ENCODE data around the gene UPF1. TPM values are rescaled to one million over a fixed set of nuclear protein-coding genes. Genes with fewer than 3 reads are reported as not detected.

Gene UPF1
- polyA plus RNA-seq, 5 donors: 34.0 to 58.4 (median 52.9) TPM

- no peak for DNase-seq
Observed at GRCh38 chr19:18868380-18869022, 36.7 kb downstream of the UPF1 start.

- DNase-seq: no peak
Observed at GRCh38 chr19:18869023-18869618, 37.4 kb downstream of the UPF1 start.

- no peak for DNase-seq
Observed at GRCh38 chr19:18869781-18870530, 38.2 kb downstream of the UPF1 start.

GRCh38 chr19:18870531-18871172 is 38.9 kb downstream of the UPF1 start:
- DNase-seq: no peak

GRCh38 chr19:18871543-18871942 is 39.8 kb downstream of the UPF1 start:
- no peak for DNase-seq

GRCh38 chr19:18875726-18876125 is 44.0 kb downstream of the UPF1 start:
- no peak for DNase-seq

- no peak for DNase-seq
Observed at GRCh38 chr19:18876865-18877264, 45.1 kb downstream of the UPF1 start.

- DNase-seq: no peak
Observed at GRCh38 chr19:18878058-18878797, 46.5 kb downstream of the UPF1 start.

- no peak for DNase-seq
Observed at GRCh38 chr19:18878858-18879578, 47.3 kb downstream of the UPF1 start.

- no peak for DNase-seq
Observed at GRCh38 chr19:18879579-18880373, 48.0 kb downstream of the UPF1 start.

- no peak for DNase-seq
Observed at GRCh38 chr19:18881491-18881890, 49.7 kb downstream of the UPF1 start.

- no peak for DNase-seq
Observed at GRCh38 chr19:18883526-18884304, 52.0 kb downstream of the UPF1 start.

- DNase-seq: no peak
Observed at GRCh38 chr19:18886972-18887371, 55.2 kb downstream of the UPF1 start.

- DNase-seq: no peak
Observed at GRCh38 chr19:18889949-18890745, 58.4 kb downstream of the UPF1 start.

GRCh38 chr19:18893587-18894253 is 62.0 kb downstream of the UPF1 start:
- no peak for DNase-seq

- DNase-seq: peak; percentile 68 to 77
Observed at GRCh38 chr19:18894254-18895037, 62.7 kb downstream of the UPF1 start.
